ENCODE results near the gene SHB.

GRCh38 chr9:37906312-37907239 lies 162.5 kb downstream of the SHB start:
- TF ChIP-seq TAF1 (IDR thresholded peaks at IDR 0.05; ENCODE audit: borderline replicate concordance, insufficient read depth, low read length) (no peak), SIN3A (IDR thresholded peaks at IDR 0.05; ENCODE audit: borderline replicate concordance, insufficient read depth, low read length) (no peak)
- TF ChIP-seq, protein P1, sequence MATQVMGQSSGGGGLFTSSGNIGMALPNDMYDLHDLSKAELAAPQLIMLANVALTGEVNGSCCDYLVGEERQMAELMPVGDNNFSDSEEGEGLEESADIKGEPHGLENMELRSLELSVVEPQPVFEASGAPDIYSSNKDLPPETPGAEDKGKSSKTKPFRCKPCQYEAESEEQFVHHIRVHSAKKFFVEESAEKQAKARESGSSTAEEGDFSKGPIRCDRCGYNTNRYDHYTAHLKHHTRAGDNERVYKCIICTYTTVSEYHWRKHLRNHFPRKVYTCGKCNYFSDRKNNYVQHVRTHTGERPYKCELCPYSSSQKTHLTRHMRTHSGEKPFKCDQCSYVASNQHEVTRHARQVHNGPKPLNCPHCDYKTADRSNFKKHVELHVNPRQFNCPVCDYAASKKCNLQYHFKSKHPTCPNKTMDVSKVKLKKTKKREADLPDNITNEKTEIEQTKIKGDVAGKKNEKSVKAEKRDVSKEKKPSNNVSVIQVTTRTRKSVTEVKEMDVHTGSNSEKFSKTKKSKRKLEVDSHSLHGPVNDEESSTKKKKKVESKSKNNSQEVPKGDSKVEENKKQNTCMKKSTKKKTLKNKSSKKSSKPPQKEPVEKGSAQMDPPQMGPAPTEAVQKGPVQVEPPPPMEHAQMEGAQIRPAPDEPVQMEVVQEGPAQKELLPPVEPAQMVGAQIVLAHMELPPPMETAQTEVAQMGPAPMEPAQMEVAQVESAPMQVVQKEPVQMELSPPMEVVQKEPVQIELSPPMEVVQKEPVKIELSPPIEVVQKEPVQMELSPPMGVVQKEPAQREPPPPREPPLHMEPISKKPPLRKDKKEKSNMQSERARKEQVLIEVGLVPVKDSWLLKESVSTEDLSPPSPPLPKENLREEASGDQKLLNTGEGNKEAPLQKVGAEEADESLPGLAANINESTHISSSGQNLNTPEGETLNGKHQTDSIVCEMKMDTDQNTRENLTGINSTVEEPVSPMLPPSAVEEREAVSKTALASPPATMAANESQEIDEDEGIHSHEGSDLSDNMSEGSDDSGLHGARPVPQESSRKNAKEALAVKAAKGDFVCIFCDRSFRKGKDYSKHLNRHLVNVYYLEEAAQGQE (IDR thresholded peaks at IDR 0.05; ENCODE audit: insufficient read depth in 1 of 2, low read depth in 2 of 2, low read length in 2 of 2) = no peak
